Esophagus muscularis mucosa (tissue), 4 donors: ENCODE data around the gene C2CD4C. TPM values are rescaled to one million over a fixed set of nuclear protein-coding genes. Genes with fewer than 3 reads are reported as not detected.
"Not testable (repeated sequence)": the region's sequence is repeated elsewhere in the genome, so short reads cannot be mapped to it uniquely, and the experiment has no call there.

Source experiments
- DNase-seq: peaks from one replicate; pipeline ENCODE4 v3.0.0-alpha.2; 2017; ENCODE audit errors: extremely low spot score
- H3K27ac ChIP-seq, 4 donors: fragments of 200-600 bp; sonication (generic); replicated peaks in 1 of 4; 1 replicate in 3 of 4; 2 replicates in 1 of 4; pipeline ENCODE4 v1.5.1; 2016 to 2019; ENCODE audit warnings: mild to moderate bottlenecking in 1 of 4
- H3K27me3 ChIP-seq, 4 donors: fragments of 200-600 bp; sonication (generic); one replicate each; pipeline versions ENCODE4 v1.5.1 to v1.6.0; 2016 to 2019
- H3K36me3 ChIP-seq, 4 donors: fragments of 200-600 bp; sonication (generic); one replicate each; pipeline ENCODE4 v1.5.1; 2016 to 2019
- H3K4me1 ChIP-seq, 4 donors: fragments of 200-600 bp; sonication (generic); one replicate each; pipeline ENCODE4 v1.5.1; 2016 to 2019
- H3K4me3 ChIP-seq, 4 donors: fragments of 200-600 bp; sonication (generic); 1 replicate in 2 of 4; 2 replicates in 2 of 4; pipeline ENCODE4 v1.5.1; 2016 to 2019; ENCODE audit warnings: mild to moderate bottlenecking in 4 of 4, moderate library complexity in 1 of 4
- H3K9me3 ChIP-seq, 4 donors: fragments of 200-600 bp; sonication (generic); 1 replicate in 3 of 4; 2 replicates in 1 of 4; pipeline ENCODE4 v1.5.1; 2016 to 2019
- EP300 ChIP-seq: sonication (generic); formaldehyde crosslinking; IDR thresholded peaks from one replicate; pipeline ENCODE4 v1.6.1; 2017; ENCODE audit warnings: antibody characterized with exemption
- POLR2A ChIP-seq: fragments of 450-650 bp; IDR thresholded peaks from one replicate; pipeline ENCODE4 v1.6.1; 2017; ENCODE audit warnings: antibody characterized with exemption, moderate library complexity, mild to moderate bottlenecking, low read depth
- POLR2AphosphoS5 ChIP-seq, 2 donors: sonication (generic); formaldehyde crosslinking; IDR thresholded peaks; one replicate each; pipeline ENCODE4 v1.6.1; 2017; ENCODE audit warnings: antibody characterized with exemption in 2 of 2
- WGBS: methylation state at CpG from one replicate; pipeline ENCODE4 v1.1.5; 2018; 5-methylcytosine and 5-hydroxymethylcytosine counted together
- intact Hi-C: fragments of 100-400 bp; cut with DNase I; formaldehyde crosslinking; loops from one replicate; pipeline ENCODE4 v1.15.1; 2023
- total RNA-seq, 4 donors: library from RNA; depleted of rRNA; stranded (reverse); fragments of >200 nt; gene quantifications; one replicate each; pipeline versions ENCODE4 v1.1.0 to v1.2.1, GENCODE V29; 2016
- TF ChIP-seq, protein P1 (sequence below), 3 experiments: fragments of 200-600 bp in 2 of 3; fragments of 450-650 bp in 1 of 3; sonication (generic) in 2 of 3; IDR thresholded peaks; one replicate each; pipeline ENCODE4 v1.5.1; 2017 to 2019; ENCODE audit warnings: antibody characterized with exemption in 3 of 3, mild to moderate bottlenecking in 2 of 3, moderate library complexity in 1 of 3

C2CD4C gene
- total RNA-seq, 4 donors from 2014 or later: 0.46 to 3.7 (median 1.7) TPM

- no peak for DNase-seq
- no peak for TF ChIP-seq POLR2A
- TF ChIP-seq, protein P1, sequence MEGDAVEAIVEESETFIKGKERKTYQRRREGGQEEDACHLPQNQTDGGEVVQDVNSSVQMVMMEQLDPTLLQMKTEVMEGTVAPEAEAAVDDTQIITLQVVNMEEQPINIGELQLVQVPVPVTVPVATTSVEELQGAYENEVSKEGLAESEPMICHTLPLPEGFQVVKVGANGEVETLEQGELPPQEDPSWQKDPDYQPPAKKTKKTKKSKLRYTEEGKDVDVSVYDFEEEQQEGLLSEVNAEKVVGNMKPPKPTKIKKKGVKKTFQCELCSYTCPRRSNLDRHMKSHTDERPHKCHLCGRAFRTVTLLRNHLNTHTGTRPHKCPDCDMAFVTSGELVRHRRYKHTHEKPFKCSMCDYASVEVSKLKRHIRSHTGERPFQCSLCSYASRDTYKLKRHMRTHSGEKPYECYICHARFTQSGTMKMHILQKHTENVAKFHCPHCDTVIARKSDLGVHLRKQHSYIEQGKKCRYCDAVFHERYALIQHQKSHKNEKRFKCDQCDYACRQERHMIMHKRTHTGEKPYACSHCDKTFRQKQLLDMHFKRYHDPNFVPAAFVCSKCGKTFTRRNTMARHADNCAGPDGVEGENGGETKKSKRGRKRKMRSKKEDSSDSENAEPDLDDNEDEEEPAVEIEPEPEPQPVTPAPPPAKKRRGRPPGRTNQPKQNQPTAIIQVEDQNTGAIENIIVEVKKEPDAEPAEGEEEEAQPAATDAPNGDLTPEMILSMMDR (IDR thresholded peaks at IDR 0.05): no peak
- TF ChIP-seq EP300: no peak
- no peak for TF ChIP-seq POLR2AphosphoS5 (IDR thresholded peaks at IDR 0.05)
- no peak overlapping the region for H3K4me3 ChIP-seq
- WGBS: 92% methylated on average over 19 of the region's 31 CpGs
- peaks cover 0 to 15% (median 0%) of the 10 kb centered on the region in 4 donors for H3K36me3 ChIP-seq
- H3K27ac ChIP-seq: no peak overlapping the region
- H3K9me3 ChIP-seq: no peaks in the 10 kb centered on the region
- peaks cover 0 to 8% (median 0%) of the 10 kb centered on the region in 4 donors for H3K27me3 ChIP-seq
- intact Hi-C loops: no loop called here
- peaks cover under 1 to 17% (median 14%) of the 10 kb centered on the region in 4 donors for H3K4me1 ChIP-seq
Observed at GRCh38 chr19:455851-456546, 47.1 kb upstream of the C2CD4C start.

DNA sequence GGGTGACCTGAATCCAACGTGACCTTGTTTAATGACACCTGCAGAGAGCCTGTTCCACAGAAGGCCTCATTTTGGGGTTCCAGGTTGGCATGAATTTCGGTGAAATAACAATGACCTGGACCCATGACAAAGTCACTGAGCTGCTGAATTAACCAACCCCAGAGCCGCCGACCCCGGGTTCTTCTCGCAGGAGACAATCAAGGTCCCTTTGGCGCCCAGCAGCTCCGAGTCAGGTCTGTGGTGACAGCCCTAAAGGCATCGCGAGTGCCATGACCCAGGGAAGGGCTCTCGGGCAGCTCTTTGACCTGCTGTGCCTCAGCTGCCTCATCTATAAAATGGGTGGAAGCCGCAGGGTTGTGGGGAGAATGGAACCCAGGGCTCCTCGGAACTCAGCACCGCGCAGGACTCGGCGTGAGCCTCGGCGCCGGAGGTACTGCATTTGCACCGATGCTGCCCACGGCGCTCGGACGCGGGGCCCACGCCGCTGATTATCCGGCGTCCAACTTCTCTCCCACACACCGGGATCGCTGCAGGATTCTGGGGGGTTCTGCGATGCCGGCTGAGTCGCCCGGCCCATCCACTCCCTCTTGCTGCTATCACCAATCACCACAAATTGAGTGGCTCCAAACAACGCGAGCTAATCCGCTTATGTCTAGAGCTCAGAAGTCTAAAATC is 46.2 kb upstream of the C2CD4C start:
- H3K4me3 ChIP-seq: no peak overlapping the region
- DNase-seq: no peak
- peaks cover 0 to 15% (median 0%) of the 10 kb centered on the region in 4 donors for H3K36me3 ChIP-seq
- peaks cover 0 to 4% (median 0%) of the 10 kb centered on the region in 4 donors for H3K27me3 ChIP-seq
- no peaks in the 10 kb centered on the region for H3K9me3 ChIP-seq
- peaks cover 0 to 14% (median 10%) of the 10 kb centered on the region in 4 donors for H3K4me1 ChIP-seq
- TF ChIP-seq POLR2A (no peak), POLR2AphosphoS5 (IDR thresholded peaks at IDR 0.05) (no peak), EP300 (no peak)
- TF ChIP-seq, protein P1 (IDR thresholded peaks at IDR 0.05): no peak
- 96% methylated on average over 17 of the region's 39 CpGs for WGBS
- intact Hi-C loops: no loop called here
- no peak overlapping the region for H3K27ac ChIP-seq

GRCh38 chr19:453606-454005 is 44.7 kb upstream of the C2CD4C start:
- intact Hi-C loops: no loop called here
- no peaks in the 10 kb centered on the region for H3K9me3 ChIP-seq
- H3K4me3 ChIP-seq: no peak overlapping the region
- no peak overlapping the region for H3K27ac ChIP-seq
- WGBS: 96% methylated on average over 14 of the region's 22 CpGs
- DNase-seq: no peak
- peaks cover 0 to 15% (median 0%) of the 10 kb centered on the region in 4 donors for H3K36me3 ChIP-seq
- peaks cover 0 to under 1% (median under 1%) of the 10 kb centered on the region in 4 donors for H3K4me1 ChIP-seq
- H3K27me3 ChIP-seq: no peaks in the 10 kb centered on the region
- no peak for TF ChIP-seq POLR2A
- TF ChIP-seq, protein P1 (IDR thresholded peaks at IDR 0.05): no peak
- TF ChIP-seq EP300: no peak
- TF ChIP-seq POLR2AphosphoS5 (IDR thresholded peaks at IDR 0.05): no peak

- peaks cover 0 to 9% (median 8%) of the 10 kb centered on the region in 4 donors for H3K4me1 ChIP-seq
- TF ChIP-seq EP300 (no peak), POLR2AphosphoS5 (IDR thresholded peaks at IDR 0.05) (no peak), POLR2A (no peak)
- TF ChIP-seq, protein P1 (IDR thresholded peaks at IDR 0.05): no peak
- WGBS: 91% methylated on average over 16 of the region's 16 CpGs
- H3K4me3 ChIP-seq: no peak overlapping the region
- DNase-seq: no peak
- no peaks in the 10 kb centered on the region for H3K27me3 ChIP-seq
- no peaks in the 10 kb centered on the region for H3K9me3 ChIP-seq
- no peak overlapping the region for H3K27ac ChIP-seq
- H3K36me3 ChIP-seq: peaks cover 0 to 15% (median 0%) of the 10 kb centered on the region in 4 donors
- intact Hi-C loops: no loop called here
Observed at GRCh38 chr19:452829-453228, 43.9 kb upstream of the C2CD4C start.

DNA sequence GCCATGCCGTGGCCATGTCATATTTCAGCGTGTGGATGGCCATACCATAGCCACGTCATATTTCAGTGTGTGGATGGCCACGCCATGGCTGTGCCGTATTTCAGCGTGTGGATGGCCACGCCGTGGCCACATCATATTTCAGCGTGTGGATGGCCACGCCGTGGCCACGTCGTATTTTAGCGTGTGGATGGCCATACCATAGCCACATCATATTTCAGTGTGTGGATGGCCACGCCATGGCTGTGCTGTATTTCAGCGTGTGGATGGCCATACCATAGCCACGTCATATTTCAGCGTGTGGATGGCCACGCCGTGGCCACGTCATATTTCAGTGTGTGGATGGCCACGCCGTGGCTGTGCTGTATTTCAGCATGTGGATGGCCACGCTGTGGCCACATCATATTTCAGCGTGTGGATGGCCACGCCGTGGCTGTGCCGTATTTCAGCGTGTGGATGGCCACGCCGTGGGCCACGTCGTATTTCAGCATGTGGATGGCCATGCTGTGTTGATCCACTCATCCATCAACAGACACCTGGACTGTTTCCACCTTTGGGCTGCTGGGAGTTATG is 42.0 kb upstream of the C2CD4C start:
- H3K4me3 ChIP-seq, intact Hi-C loops, H3K9me3 ChIP-seq, DNase-seq, H3K27me3 ChIP-seq, H3K27ac ChIP-seq: not testable (repeated sequence)
- peaks cover 0 to 18% (median 0%) of the 10 kb centered on the region in 4 donors for H3K36me3 ChIP-seq
- peaks cover 6 to 16% (median 14%) of the 10 kb centered on the region in 4 donors for H3K4me1 ChIP-seq
- WGBS: 89% methylated on average over 33 of the region's 33 CpGs
